B cell (primary cell): ENCODE data around the gene CPNE1. TPM values are rescaled to one million over a fixed set of nuclear protein-coding genes. Genes with fewer than 3 reads are reported as not detected.

Experiments
- ATAC-seq: fragments of 200-7000 bp; cut with Tn5 transposase; one replicate; pipeline ENCODE4 v1.10.0; 2021; ENCODE audit warnings: low read depth, mild to moderate bottlenecking, moderate number of reproducible peaks, moderate library complexity
- CTCF ChIA-PET: fragments of 350-600 bp; sonication (Branson Sonifier 250); formaldehyde crosslinking; loops from one replicate; lab custom pipeline; 2021; ENCODE audit warnings: antibody characterized with exemption, inconsistent platforms; lab: Charles Lee
- POLR2A ChIA-PET: fragments of 350-600 bp; sonication (Branson Sonifier 250); formaldehyde crosslinking; loops from one replicate; lab custom pipeline; 2021; ENCODE audit warnings: antibody characterized with exemption; lab: Charles Lee
- DNase-seq: peaks from one replicate; pipeline ENCODE4 v3.0.0; 2013
- H2AFZ ChIP-seq: 2 replicates; pipeline ENCODE4 v1.6.1; 2012; ENCODE audit warnings: mild to moderate bottlenecking, low read depth, low read length; ENCODE audit not compliant: insufficient read depth, poor library complexity, severe bottlenecking
- H3K27ac ChIP-seq, 2 donors: 1 replicate in 1 of 2; 2 replicates in 1 of 2; pipeline ENCODE4 v1.5.1; 2012 to 2013; ENCODE audit warnings: low read length in 2 of 2, mild to moderate bottlenecking in 2 of 2, moderate library complexity in 1 of 2
- H3K27me3 ChIP-seq, 4 experiments: fragments of 200-600 bp in 1 of 4; sonication (generic) in 1 of 4; replicated peaks in 1 of 4; 1 replicate in 2 of 4; 2 replicates in 2 of 4; pipeline versions ENCODE4 v1.6.1 to v1.7.0; 2013 to 2016; ENCODE audit warnings: low read length in 3 of 4, mild to moderate bottlenecking in 2 of 4, mixed read lengths in 1 of 4, moderate library complexity in 1 of 4; ENCODE audit not compliant: insufficient read depth in 4 of 4, control insufficient read depth in 3 of 4; ENCODE audit errors: control extremely low read depth in 1 of 4
- H3K36me3 ChIP-seq, 2 experiments: replicated peaks in 1 of 2; 1 replicate in 1 of 2; 2 replicates in 1 of 2; pipeline versions ENCODE4 v1.6.1 to v1.7.1; 2013; ENCODE audit warnings: low read length in 1 of 2; ENCODE audit not compliant: insufficient read depth in 2 of 2, control insufficient read depth in 1 of 2; ENCODE audit errors: control extremely low read depth in 1 of 2, extremely low read depth in 1 of 2
- H3K4me1 ChIP-seq, 2 donors: fragments of 200-600 bp in 1 of 2; sonication (generic) in 1 of 2; 1 replicate in 1 of 2; 2 replicates in 1 of 2; pipeline versions ENCODE4 v1.5.1 to v1.6.1; 2013 to 2017; ENCODE audit warnings: low read length in 2 of 2; ENCODE audit not compliant: control insufficient read depth in 2 of 2, insufficient read depth in 2 of 2
- H3K4me2 ChIP-seq: replicated peaks from 2 replicates; pipeline ENCODE3; 2012; ENCODE audit warnings: mild to moderate bottlenecking, low read depth, low read length; ENCODE audit not compliant: poor library complexity, severe bottlenecking
- H3K4me3 ChIP-seq, 5 experiments: fragments of 200-600 bp in 1 of 5; sonication (generic) in 1 of 5; 1 replicate in 3 of 5; 2 replicates in 2 of 5; pipeline versions ENCODE4 v1.5.1 to v1.7.0; 2011 to 2016; ENCODE audit warnings: low read length in 4 of 5, mild to moderate bottlenecking in 4 of 5, low read depth in 2 of 5, control low read depth in 1 of 5, moderate library complexity in 1 of 5; ENCODE audit not compliant: insufficient read depth in 1 of 5; ENCODE audit errors: control extremely low read depth in 1 of 5, extremely low read depth in 1 of 5
- H3K79me2 ChIP-seq: fragments of 200-600 bp; sonication (generic); one replicate; pipeline ENCODE4 v1.6.0; 2016; ENCODE audit warnings: low read length; ENCODE audit not compliant: control insufficient read depth, insufficient read depth
- H3K9ac ChIP-seq: fragments of 200-600 bp; sonication (generic); 2 replicates; pipeline ENCODE4 v1.6.1; 2017; ENCODE audit warnings: mild to moderate bottlenecking, low read length, moderate library complexity
- H3K9me3 ChIP-seq, 3 donors: one replicate each; pipeline versions ENCODE4 v1.6.1 to v1.7.1; 2013; ENCODE audit warnings: low read length in 2 of 3; ENCODE audit not compliant: control insufficient read depth in 2 of 3, insufficient read depth in 1 of 3; ENCODE audit errors: control extremely low read depth in 1 of 3
- H4K20me1 ChIP-seq: 2 replicates; pipeline ENCODE4 v1.6.0; 2012; ENCODE audit warnings: mild to moderate bottlenecking, low read length; ENCODE audit not compliant: insufficient read depth, control insufficient read depth, poor library complexity, severe bottlenecking
- H3K27ac Mint-ChIP-seq: one replicate; pipeline ENCODE4 v1.8.0; 2021; ENCODE audit warnings: mixed read lengths
- H3K27me3 Mint-ChIP-seq: one replicate; pipeline ENCODE4 v1.8.0; 2021; ENCODE audit warnings: mixed read lengths
- H3K4me1 Mint-ChIP-seq: one replicate; pipeline ENCODE4 v1.8.0; 2021; ENCODE audit warnings: mixed read lengths
- H3K4me3 Mint-ChIP-seq: one replicate; pipeline ENCODE4 v1.8.0; 2021; ENCODE audit warnings: mixed read lengths
- H3K9me3 Mint-ChIP-seq: one replicate; pipeline ENCODE4 v1.8.0; 2022; ENCODE audit warnings: mixed read lengths; ENCODE audit not compliant: insufficient read depth
- EZH2 ChIP-seq: IDR thresholded peaks from 2 replicates; pipeline ENCODE4 v1.6.1; 2012; ENCODE audit warnings: borderline replicate concordance, low read depth, mild to moderate bottlenecking, moderate library complexity, low read length; ENCODE audit not compliant: insufficient read depth, poor library complexity, severe bottlenecking
- WGBS: methylation state at CpG from one replicate; pipeline ENCODE4 v1.1.5; 2013; ENCODE audit warnings: missing lambda C conversion rate; ENCODE audit not compliant: insufficient coverage; 5-methylcytosine and 5-hydroxymethylcytosine counted together
- intact Hi-C: fragments of 100-400 bp; cut with micrococcal nuclease; formaldehyde crosslinking; loops from one replicate; pipeline ENCODE4 v1.10.0; 2022
- polyA plus RNA-seq: library from polyadenylated mRNA; depleted of rRNA; stranded (reverse); fragments of >200 nt; gene quantifications from 2 replicates; pipeline ENCODE4 v1.2.3, GENCODE V29; 2012
- total RNA-seq, 2 donors: library from RNA; stranded (reverse); fragments of 120-200 nt in 1 of 2; gene quantifications; 1 replicate in 1 of 2; 2 replicates in 1 of 2; pipeline versions ENCODE4 v1.2.3 to v1.2.4, GENCODE V29; 2013 to 2022
- TF ChIP-seq, protein P1 (sequence below): fragments of 200-600 bp; IDR thresholded peaks from one replicate; pipeline ENCODE4 v1.8.0; 2022; ENCODE audit warnings: antibody characterized with exemption, mild to moderate bottlenecking

CPNE1 gene
- total and polyA plus RNA-seq, 2 donors (not counting 1 experiment from before 2014, with no cell fraction given): 321 to 323 TPM

DNA sequence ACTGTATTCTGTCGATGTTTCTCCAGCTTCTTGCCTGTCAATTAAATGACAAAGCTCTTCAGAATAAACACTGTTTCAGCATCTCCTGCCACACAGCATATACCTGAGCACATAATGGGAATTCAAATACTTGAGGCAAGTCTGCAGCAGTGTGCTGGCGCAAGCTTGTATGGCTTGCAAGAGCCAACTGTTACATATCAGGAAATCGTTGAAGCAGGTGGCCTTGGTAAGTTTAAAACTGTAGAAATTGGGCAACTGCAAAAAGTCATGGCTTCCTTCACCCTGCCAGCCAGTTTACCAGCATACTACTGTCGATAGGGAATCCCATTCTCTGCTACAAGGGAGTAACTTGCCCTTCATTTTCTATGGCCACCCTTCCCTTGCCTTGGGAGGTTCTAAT, 23.0 kb downstream of the CPNE1 start:
- Histone ChIP-seq H3K4me2 (no peak overlapping the region), H3K36me3 (no peaks in the 10 kb centered on the region), H3K27me3 (no peaks in the 10 kb centered on the region), H3K27ac (no peak overlapping the region), H3K9me3 (no peaks in the 10 kb centered on the region), H2AFZ (no peak overlapping the region), H3K4me1 (no peaks in the 10 kb centered on the region), H3K9ac (no peak overlapping the region), H3K79me2 (peaks cover 97% of the 10 kb centered on the region), H3K4me3 (no peak overlapping the region), H4K20me1 (peaks cover 72% of the 10 kb centered on the region)
- intact Hi-C loops: no loop called here
- H3K4me1 Mint-ChIP-seq: peaks cover 68% of the 10 kb centered on the region
- no peaks in the 10 kb centered on the region for H3K9me3 Mint-ChIP-seq
- no peak overlapping the region for H3K4me3 Mint-ChIP-seq
- DNase-seq (no peak), ATAC-seq (no peak)
- 94% methylated on average over 2 of the region's 4 CpGs for WGBS
- ChIA-PET CTCF (no interaction called here), POLR2A (no interaction called here)
- H3K27me3 Mint-ChIP-seq: no peaks in the 10 kb centered on the region
- H3K27ac Mint-ChIP-seq: no peak overlapping the region
- TF ChIP-seq, protein P1, sequence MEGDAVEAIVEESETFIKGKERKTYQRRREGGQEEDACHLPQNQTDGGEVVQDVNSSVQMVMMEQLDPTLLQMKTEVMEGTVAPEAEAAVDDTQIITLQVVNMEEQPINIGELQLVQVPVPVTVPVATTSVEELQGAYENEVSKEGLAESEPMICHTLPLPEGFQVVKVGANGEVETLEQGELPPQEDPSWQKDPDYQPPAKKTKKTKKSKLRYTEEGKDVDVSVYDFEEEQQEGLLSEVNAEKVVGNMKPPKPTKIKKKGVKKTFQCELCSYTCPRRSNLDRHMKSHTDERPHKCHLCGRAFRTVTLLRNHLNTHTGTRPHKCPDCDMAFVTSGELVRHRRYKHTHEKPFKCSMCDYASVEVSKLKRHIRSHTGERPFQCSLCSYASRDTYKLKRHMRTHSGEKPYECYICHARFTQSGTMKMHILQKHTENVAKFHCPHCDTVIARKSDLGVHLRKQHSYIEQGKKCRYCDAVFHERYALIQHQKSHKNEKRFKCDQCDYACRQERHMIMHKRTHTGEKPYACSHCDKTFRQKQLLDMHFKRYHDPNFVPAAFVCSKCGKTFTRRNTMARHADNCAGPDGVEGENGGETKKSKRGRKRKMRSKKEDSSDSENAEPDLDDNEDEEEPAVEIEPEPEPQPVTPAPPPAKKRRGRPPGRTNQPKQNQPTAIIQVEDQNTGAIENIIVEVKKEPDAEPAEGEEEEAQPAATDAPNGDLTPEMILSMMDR: no peak
- no peak for TF ChIP-seq EZH2

DNA sequence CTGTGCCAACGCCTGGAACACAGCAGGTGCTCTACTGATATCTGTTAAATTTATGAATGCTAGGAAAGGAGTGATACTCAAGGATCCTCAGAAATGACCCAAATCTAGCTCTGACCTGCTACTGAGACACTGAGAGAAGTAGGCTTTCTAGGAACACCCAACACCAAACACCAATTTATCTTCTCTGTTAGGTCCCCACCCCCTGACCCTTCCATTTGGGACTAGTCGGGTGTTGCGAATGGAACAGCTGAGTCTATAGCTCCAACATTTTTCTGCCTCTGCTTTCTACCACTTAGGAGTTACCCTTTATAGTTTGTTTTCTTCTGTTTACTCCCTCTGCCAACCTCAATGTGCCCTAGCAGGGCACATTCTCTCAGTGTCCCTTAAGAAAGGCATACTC, 24.0 kb downstream of the CPNE1 start:
- Histone ChIP-seq H3K4me1 (no peaks in the 10 kb centered on the region), H3K79me2 (peaks cover 96% of the 10 kb centered on the region), H3K27ac (no peak overlapping the region), H4K20me1 (peaks cover 72% of the 10 kb centered on the region), H3K9ac (no peak overlapping the region), H3K4me3 (no peak overlapping the region), H3K27me3 (no peaks in the 10 kb centered on the region), H3K4me2 (no peak overlapping the region), H3K36me3 (no peaks in the 10 kb centered on the region), H3K9me3 (no peaks in the 10 kb centered on the region), H2AFZ (no peak overlapping the region)
- no peaks in the 10 kb centered on the region for H3K9me3 Mint-ChIP-seq
- no peaks in the 10 kb centered on the region for H3K27me3 Mint-ChIP-seq
- H3K4me3 Mint-ChIP-seq: no peak overlapping the region
- H3K4me1 Mint-ChIP-seq: peaks cover 65% of the 10 kb centered on the region
- H3K27ac Mint-ChIP-seq: no peak overlapping the region
- TF ChIP-seq EZH2: no peak
- TF ChIP-seq, protein P1: no peak
- ChIA-PET CTCF (interaction anchor here (0.8 to 1.6 kb wide), 2 partner anchors 17 to 40 kb away, joined by 3 read pairs; no protein-coding TSS in a partner anchor), POLR2A (no interaction called here)
- WGBS: 90% methylated on average over 2 of the region's 3 CpGs
- ATAC-seq (no peak), DNase-seq (no peak)
- intact Hi-C loops: no loop called here
